BE2C (cell line): ENCODE data around the gene GLRX5.

Experiments
- DNase-seq: peaks from one replicate; pipeline ENCODE4 v3.0.0-alpha.2; 2020
- H3K27me3 ChIP-seq: fragments of 250-450 bp; sonication (Bioruptor Pico); 2 replicates; pipeline ENCODE4 v1.5.1; 2020; ENCODE audit warnings: mild to moderate bottlenecking
- H3K36me3 ChIP-seq: fragments of 250-450 bp; sonication (Bioruptor Pico); 2 replicates; pipeline ENCODE4 v1.5.1; 2020; ENCODE audit warnings: mild to moderate bottlenecking
- H3K4me1 ChIP-seq: fragments of 250-450 bp; sonication (Bioruptor Pico); 2 replicates; pipeline ENCODE4 v1.5.1; 2020
- H3K4me3 ChIP-seq: 2 replicates; pipeline ENCODE4 v1.5.1; 2011; ENCODE audit warnings: low read depth, low read length
- H3K9me3 ChIP-seq: fragments of 250-450 bp; sonication (Bioruptor Pico); 2 replicates; pipeline ENCODE4 v1.5.1; 2020
- CTCF ChIP-seq: IDR thresholded peaks from 2 replicates; pipeline ENCODE4 v1.5.1; 2012; ENCODE audit warnings: mild to moderate bottlenecking, low read depth, low read length

The GLRX5 gene

DNA sequence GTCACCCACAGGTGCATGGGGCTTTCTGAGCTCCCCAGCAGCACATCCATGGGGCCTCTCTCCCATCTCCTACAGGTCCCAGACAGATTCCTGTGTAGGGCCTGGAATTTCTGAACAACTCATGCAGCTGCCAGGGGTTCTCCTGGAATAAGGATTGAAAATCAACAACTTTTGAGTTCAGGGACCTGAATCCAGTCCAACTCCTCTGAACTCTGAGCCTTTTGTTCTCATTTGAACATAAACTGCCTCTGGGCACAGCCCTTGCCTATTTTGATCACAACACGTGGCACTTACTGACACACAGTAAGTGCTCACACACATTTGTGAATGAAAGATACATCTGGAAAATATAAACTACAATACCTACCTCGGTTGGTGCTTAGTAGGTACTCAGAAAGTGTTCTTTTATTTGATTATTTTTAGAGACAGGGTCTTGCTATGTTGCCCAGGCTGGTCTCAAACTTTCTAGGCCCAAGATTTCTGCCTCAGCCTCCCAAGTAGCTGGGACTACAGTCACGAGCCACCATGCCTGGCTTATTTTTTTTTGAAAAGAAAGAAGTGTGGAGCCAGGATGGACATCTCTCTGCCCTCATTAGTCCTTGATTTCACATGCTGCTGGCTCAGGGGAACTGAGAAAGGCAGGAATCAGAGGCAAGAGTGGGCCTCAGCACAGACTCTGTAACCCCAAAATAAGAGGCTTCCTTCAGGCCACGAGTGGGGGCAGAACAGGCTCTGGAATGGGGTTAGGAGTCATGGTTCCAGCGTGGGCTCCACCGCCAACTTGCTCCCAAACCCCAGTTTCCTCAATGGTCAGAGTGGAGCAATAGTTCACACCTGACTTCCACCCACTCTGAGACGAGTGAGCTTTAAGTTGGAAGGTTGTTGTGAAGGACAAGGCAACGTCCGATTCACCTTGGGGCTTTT lies 45.4 kb upstream of the GLRX5 start:
- H3K4me3 ChIP-seq = no peak overlapping the region
- no peaks in the 10 kb centered on the region for H3K9me3 ChIP-seq
- DNase-seq = no peak
- no peaks in the 10 kb centered on the region for H3K4me1 ChIP-seq
- H3K36me3 ChIP-seq = no peaks in the 10 kb centered on the region
- no peak for TF ChIP-seq CTCF
- no peaks in the 10 kb centered on the region for H3K27me3 ChIP-seq

GRCh38 chr14:95490138-95490509 lies 44.7 kb upstream of the GLRX5 start:
- Histone ChIP-seq H3K27me3 (no peaks in the 10 kb centered on the region), H3K4me1 (no peaks in the 10 kb centered on the region), H3K36me3 (no peaks in the 10 kb centered on the region), H3K9me3 (no peaks in the 10 kb centered on the region), H3K4me3 (no peak overlapping the region)
- no peak for DNase-seq
- TF ChIP-seq CTCF = no peak

GRCh38 chr14:95490727-95491451 lies 44.0 kb upstream of the GLRX5 start:
- Histone ChIP-seq H3K36me3 (no peaks in the 10 kb centered on the region), H3K4me3 (no peak overlapping the region), H3K4me1 (no peaks in the 10 kb centered on the region; the same call in 1 of the 2 replicates), H3K9me3 (no peaks in the 10 kb centered on the region), H3K27me3 (no peaks in the 10 kb centered on the region)
- no peak for DNase-seq
- no peak for TF ChIP-seq CTCF

- Histone ChIP-seq H3K9me3 (no peaks in the 10 kb centered on the region), H3K4me3 (no peak overlapping the region), H3K36me3 (no peaks in the 10 kb centered on the region), H3K27me3 (no peaks in the 10 kb centered on the region), H3K4me1 (peaks cover 11% of the 10 kb centered on the region)
- no peak for DNase-seq
- TF ChIP-seq CTCF = no peak
Measured at GRCh38 chr14:95491936-95492608, 42.8 kb upstream of the GLRX5 start.

DNA sequence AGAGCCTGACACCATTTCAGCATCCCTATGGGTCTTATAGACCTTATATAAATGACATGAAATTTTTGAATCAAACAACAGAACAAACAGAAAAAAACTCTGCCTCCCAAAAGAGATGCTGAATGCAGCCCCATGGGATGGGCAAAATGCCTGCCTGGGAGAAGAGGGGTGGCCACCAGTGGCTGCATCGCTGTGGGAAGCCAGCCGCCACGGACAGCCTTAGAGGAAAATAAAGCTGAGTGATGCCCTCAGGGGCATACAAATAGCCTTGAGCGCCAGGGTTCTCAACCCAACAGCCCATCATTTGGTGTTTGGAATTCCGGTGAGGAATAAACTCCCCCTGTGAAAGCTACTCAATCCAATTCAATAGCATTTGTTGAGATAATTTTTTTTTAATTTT lies 41.3 kb upstream of the GLRX5 start:
- no peak for DNase-seq
- Histone ChIP-seq H3K4me1 (peaks cover 16% of the 10 kb centered on the region), H3K9me3 (no peaks in the 10 kb centered on the region), H3K36me3 (no peaks in the 10 kb centered on the region), H3K4me3 (no peak overlapping the region), H3K27me3 (no peaks in the 10 kb centered on the region)
- TF ChIP-seq CTCF = no peak
